GM18868 (cell line): Measurements from ENCODE around the gene DNM3.
"Not testable (repeated sequence)": the region's sequence is repeated elsewhere in the genome, so short reads cannot be mapped to it uniquely, and the experiment has no call there.

Experiments
- ATAC-seq: cut with Tn5 transposase; IDR thresholded peaks from one replicate; pipeline ENCODE4 v1.9.1; 2021; ENCODE audit warnings: mild to moderate bottlenecking, moderate library complexity; ENCODE audit not compliant: unreplicated experiment

Gene DNM3

DNA sequence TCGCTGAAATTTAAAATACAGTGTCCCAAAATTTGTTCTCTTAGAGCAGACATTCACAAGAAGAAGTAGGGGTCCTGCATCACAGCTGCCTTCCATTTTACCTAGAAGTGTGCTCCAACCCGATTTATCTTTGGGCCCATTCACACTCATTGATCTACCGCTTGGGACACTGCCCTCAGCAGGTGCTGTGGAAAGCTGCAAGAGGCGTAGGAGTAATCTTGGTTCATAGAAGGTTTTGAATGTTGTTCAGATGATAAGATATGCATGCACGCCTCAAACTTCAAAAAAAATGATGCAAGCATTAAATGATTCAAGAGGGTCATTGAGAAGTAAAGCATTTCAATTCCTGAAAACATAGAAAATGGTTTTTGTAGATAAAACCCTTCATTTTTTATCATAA is 560.6 kb downstream of the DNM3 start:
- ATAC-seq, result no peak

DNA sequence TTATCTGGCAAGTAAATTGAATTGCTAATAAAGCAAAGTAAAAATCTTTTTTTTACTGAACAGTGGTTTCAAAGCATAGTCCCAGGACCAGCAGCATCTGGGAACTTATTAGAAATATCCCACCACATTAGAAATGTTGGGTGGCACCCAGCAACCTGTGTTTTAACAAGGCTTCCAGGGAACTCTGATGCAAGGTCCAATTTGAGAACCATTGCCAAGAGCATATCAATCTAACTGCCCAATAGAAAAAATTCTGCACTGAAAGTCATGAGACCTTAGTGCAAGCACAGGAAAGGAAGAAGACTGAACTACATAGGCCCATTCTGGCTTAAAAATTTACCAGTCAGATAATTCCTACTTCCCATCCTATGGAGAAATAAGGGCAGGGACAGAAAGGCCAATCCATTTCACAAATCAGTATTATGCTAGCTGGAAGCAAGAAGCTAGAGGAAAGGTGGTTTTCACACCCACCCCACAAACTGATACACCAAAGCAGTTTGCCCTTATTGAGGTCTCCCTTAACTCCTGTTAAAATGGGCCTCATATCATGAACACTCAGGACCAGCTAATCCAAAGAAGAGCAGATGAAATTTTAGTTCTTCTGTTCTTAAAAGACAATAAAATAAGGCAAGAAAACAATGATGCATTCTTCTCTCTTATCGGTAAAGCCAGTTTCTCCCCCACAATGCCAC is 561.7 kb downstream of the DNM3 start:
- no peak for ATAC-seq

DNA sequence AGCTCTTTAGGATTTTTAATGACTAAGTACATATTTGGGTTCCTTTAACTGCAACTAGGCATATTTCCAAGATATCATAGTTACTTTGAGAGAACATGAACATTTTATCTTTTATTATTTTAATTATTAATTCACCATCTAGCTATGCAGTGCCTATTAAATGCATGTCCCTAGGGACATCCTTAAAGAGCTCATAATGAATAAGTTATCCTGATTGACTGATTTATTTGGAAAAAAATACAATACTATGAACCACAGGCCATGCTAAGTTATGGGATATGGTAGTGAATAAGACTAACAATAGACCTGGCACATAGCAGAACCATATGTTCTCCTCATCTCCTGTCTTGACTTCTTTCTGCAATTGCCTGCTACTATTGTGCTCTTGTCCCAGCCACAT is 562.8 kb downstream of the DNM3 start:
- ATAC-seq, result no peak

DNA sequence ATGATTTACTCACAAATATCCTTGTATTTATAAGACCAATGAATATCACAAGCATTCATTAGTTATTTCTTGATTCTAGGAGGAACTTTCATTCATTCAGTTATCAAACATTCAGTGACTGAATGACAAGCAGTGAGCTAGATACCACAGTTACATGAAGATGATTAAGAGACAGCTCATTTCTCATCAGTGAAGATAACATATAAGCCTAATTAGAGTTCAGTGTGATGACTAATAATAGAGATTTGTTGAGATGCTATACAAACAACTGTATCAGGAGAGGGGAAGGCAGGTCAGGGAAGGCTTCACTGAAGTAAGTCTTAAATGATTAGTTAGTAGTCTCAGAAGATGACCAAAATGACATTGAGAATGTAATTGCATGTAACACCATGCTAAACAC is 564.6 kb downstream of the DNM3 start:
- no peak for ATAC-seq

GRCh38 chr1:172406968-172407367 is 565.7 kb downstream of the DNM3 start:
- ATAC-seq, result no peak

DNA sequence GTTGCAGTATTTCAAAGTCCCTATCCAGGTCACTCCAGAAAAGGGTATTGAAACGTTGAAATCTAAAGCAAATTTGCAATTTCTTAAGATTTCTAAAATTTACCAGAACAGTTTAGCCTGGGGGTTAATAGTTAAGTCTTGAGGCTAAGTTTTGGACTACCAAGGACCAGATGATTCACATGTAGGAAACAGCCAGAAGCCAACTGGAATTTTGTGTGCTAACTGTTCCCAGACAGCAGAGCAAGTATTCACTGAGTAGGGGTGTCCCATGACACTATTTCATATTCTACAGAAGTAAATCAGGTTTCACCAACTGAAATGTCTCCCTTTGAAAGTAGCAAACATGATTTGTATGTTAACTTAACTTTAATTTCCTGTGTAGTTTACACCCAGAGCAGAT is 567.7 kb downstream of the DNM3 start:
- ATAC-seq, result no peak

- ATAC-seq, result no peak
These were observed 568.7 kb downstream of the DNM3 start for GRCh38 chr1:172410027-172410426.

DNA sequence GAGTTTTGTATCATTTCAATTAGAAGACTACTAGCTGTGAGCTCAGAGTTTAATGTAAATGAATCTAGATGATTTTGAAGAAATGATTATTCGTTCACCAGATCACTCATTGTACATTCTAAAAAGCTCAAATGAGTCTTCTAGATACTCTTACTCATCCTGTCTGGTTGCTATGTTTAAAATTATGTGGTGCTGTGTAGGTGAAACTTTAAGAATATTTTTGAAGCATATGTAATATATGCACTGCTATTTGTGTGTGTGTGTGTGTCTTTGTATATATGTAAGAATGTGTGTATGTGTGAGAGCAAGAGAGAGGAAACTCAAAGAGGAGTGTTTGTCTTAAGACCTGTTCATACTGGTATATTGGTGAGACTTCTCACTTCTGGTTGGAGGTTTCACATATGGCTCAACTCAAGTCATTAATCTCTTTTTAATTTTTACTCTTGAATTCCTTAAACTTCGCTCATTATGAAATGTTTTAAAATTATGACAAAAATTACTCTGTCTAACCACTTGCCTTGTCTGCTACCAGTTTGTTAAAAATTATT is 570.6 kb downstream of the DNM3 start:
- ATAC-seq, result no peak

DNA sequence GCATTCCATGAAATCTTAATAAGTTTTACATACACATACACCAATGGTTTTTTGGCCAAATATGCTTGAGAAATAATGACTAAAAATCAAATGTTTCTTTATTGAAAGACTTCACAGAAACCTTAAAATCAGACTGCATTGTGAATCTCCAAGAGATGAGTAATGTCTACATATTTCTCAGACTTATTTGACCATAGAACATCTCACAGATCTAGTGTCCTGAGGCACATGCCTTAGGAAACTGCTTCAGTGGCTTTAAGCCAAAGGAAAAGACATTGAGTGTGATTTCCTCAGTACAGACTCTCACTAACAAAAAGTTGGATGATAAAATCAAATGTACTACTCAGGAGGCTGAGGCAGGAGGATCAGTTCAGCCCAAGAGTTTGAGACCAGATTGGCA is 573.0 kb downstream of the DNM3 start:
- no peak for ATAC-seq

- ATAC-seq, result no peak
These were observed 575.3 kb downstream of the DNM3 start for GRCh38 chr1:172416496-172417035.

DNA sequence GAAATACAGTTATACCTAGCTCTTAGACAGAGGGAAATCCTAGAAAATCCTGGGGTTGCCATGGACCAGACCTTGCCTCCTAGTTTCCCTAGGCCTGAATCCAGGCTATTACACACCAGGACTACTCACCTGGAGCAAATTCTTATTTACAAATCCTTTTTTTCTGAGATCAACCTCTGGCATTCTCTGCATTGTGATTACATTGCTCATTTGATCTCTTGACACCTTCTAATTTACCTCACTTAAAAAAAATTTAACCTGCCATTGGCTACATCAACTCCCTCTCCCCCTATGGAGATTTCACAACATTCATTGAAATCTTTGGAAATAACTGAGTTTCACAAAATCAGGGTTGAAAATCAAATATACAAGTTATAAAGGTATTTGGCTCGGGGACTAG is 576.3 kb downstream of the DNM3 start:
- no peak for ATAC-seq

GRCh38 chr1:172420385-172420784 is 579.1 kb downstream of the DNM3 start, which contains the start of gene C1orf105:
Gene C1orf105 (plus strand): TSS chr1:172420685. CDS start chr1:172420886, 201 bp downstream.
- ATAC-seq, result no peak

- no peak for ATAC-seq
These were observed 580.8 kb downstream of the DNM3 start for GRCh38 chr1:172421974-172422604.

DNA sequence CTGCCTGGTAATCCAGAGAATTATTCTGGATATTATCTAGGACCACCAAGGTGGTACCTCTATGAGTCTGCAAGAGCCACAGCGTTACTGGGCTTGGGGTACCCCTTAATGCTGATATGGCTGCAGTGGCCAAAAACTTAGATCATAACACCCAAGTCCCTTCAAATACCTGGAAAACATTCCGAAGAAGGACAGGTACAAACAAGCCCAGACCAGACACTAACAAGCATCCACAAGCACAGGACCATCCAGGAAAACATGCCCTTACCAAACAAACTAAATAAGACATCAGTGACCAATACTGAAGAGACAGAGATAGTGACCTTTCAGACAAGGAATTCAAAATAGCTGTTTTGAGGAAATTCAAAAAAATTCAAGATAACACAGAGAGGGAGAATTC is 582.0 kb downstream of the DNM3 start:
- no peak for ATAC-seq

DNA sequence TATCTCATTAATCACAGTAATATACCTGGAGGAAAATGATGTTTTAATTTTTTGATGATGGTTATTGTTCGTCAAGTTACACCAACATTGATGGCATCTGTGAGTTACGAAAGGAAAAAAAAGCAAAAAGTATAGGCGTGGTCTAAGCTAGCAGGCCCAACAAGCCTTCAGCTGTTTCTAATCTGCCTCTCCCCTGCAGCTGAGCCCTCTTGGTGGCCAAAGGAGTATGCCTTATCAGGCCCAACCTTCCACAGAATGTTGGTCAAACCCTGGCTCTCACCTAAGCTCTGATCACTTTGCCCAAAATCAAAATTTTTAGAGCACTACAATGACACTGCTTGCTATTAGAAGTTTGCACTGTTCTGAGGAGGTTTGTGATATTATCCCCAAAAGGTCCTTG is 584.0 kb downstream of the DNM3 start:
- no peak for ATAC-seq

- ATAC-seq, result no peak
These were observed 585.9 kb downstream of the DNM3 start for GRCh38 chr1:172427191-172427590.

GRCh38 chr1:172429331-172430127 is 588.2 kb downstream of the DNM3 start:
- ATAC-seq, result no peak

DNA sequence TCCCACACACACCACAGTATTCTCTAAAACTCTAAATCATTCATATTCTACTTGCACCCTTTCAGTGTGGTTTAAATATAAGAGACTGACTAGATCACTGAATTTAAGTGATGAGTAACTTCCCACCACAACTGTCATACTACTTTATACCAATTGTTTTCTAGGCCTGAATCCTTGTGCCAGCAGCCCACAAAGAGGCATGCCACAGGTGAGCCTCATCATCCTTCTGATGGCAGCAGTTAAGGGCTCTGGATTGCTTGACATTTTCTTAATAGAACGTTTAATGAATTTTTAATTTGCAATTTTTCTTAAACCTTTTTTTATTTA is 588.8 kb downstream of the DNM3 start:
- ATAC-seq, result no peak

DNA sequence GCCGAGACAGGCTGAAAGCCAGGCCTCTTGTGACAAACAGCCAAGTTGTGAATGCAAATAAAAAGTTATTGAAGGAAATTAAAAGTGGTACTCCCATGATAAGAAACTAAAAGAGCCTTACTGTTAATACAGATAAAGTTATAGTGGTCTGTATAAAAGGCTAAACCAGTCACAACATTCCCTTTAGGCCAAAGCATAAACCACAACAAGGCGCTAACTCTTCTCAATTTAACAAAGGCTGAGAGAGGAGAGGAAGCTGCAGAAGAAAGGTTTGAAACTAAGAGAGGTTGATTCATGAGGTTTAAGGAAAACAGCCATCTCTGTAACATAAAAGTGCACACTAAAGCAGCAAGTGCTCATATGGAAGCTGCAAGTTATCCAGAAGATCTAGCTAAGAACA is 589.9 kb downstream of the DNM3 start:
- ATAC-seq, result no peak

- no peak for ATAC-seq
These were observed 590.5 kb downstream of the DNM3 start for GRCh38 chr1:172431721-172432192.

- ATAC-seq, result not testable (repeated sequence)
These were observed 595.9 kb downstream of the DNM3 start for GRCh38 chr1:172437183-172437582.
